Heart left ventricle (tissue), 13 donors: ENCODE data around the gene DNAAF5.

Source experiments
- CTCF ChIP-seq, 12 donors: fragments of 200-600 bp; sonication (generic) in 4 of 12; IDR thresholded peaks; one replicate each; pipeline versions ENCODE4 v1.5.0 to v1.8.0; 2018 to 2022; ENCODE audit warnings: antibody characterized with exemption in 12 of 12, mild to moderate bottlenecking in 5 of 12
- POLR2A ChIP-seq, 2 donors: fragments of 450-650 bp; IDR thresholded peaks; one replicate each; pipeline ENCODE4 v1.6.1; 2017; ENCODE audit warnings: antibody characterized with exemption in 2 of 2, mild to moderate bottlenecking in 2 of 2, moderate library complexity in 2 of 2
- donor health status: ischemic (EF 13 %, LVEDD 7.1; RV severe dilation, severe dysfunction).
- donor health status: DM: no; HTN: yes; CAD: no.
- donor health status: DM: no; HTN: no; CAD: no.
- donor health status: ischemic (EF 25% LVEDD 6.9; RV normal size, moderate dysfunction).
- donor health status: ischemic (EF 25% LVEDD 5.7; RV mildly dilated, moderate dysfunction).
- donor health status: ischemic (EF 35%, LVEDD 5.7; RV mildly dilated, moderate dysfunction).
- donor health status: nonischemic (EF 11% LVEDD 7.7; RV severe dilation, severe dysfunction).
- donor health status: DM: yes; HTN: yes; CAD: no.
- donor health status: PGD.
- donor health status: ischemic (EF 29% LVEDD 5.4; RV normal size, mild dysfunction).
- donor health status: nonischemic (EF 23%, LVEDD 6.1; RV moderate dilation, normal function).

- TF ChIP-seq CTCF (IDR thresholded peaks at IDR 0.05) (no peak), POLR2A (IDR thresholded peaks at IDR 0.05) (no peak)
Observed at GRCh38 chr7:716222-716621, 10.3 kb upstream of the DNAAF5 start.
